Activated T-helper 1 cell treated with anti-CD3 and anti-CD28 coated beads, Interleukin-2, amount 50 U/mL, for 16 hours (primary cell): ENCODE results near the gene MCRS1.

Source experiments
- DNase-seq, 2 donors: peaks; one replicate each; pipeline ENCODE4 v3.0.0-alpha.2; 2020; ENCODE audit warnings: low read depth in 1 of 2, low spot score in 1 of 2

Gene MCRS1

GRCh38 chr12:49582850-49583249, 14.9 kb upstream of the MCRS1 start:
- no peak for DNase-seq

DNA sequence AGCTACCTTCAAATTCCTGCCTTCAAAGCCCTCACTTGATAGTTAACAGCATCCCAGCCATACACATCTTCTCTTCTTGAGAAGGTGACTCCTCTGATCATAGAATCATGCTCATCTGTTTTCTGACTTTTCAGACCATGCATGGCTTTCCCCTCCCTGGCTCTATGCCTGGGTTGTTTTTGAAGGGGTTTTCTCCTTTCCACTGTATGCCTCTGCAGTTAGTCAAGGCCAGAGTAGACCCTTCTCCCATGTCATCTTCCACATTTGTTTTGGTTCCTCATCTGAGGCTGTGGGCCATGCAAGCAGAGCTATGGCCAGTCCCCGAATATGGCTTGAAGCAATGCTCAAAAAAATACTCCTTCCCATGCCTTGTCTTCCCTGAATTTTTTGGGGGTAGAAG, 14.3 kb upstream of the MCRS1 start:
- no peak for DNase-seq

DNA sequence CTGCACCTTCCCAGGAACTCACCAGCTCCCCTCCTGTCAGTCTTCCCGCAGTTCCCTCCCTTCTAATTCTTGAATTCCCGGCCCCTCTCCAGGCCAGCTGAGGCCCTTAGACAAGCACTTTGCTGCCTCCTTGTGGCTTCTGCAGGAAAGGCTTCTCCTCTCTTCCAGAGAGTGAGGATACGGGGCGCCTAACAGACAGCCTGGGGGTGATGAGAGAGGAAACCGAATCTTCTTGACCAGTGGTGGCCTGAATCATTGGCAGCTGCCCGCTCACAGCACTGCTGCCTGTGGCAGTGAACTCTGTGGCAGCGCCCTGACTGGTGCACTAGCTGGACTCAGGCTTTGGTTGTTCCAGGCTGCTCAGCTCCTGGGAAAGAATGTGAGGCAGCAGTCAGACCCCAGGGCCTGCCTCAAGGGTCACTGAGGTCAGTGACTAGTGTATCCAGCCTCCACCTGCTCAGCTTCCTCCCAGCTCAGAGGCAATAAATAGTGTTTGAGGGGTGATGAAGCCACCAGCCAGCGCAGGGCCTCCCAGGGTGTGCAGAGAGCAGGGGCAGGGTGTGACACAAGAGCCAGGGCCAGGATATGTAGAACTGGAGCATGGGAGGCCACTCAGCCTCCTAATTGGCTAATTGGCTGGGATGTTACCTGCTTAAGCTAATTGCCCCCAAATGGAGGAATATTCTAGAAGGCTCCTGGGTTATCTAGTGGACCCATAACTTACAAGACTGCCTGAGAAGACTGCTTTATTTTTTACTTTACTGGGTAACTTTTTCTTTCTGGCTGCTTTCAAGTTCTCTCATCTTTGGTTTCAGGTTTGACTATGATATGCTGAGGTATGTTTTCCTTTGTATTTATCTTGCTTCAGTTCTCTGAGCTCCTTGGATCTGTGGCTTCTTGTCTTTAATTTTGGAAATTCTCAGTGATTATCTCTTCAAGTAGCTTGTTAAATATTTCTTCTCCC, 12.9 kb upstream of the MCRS1 start:
- DNase-seq: peak in 1 of 2 donors; percentile 22

DNA sequence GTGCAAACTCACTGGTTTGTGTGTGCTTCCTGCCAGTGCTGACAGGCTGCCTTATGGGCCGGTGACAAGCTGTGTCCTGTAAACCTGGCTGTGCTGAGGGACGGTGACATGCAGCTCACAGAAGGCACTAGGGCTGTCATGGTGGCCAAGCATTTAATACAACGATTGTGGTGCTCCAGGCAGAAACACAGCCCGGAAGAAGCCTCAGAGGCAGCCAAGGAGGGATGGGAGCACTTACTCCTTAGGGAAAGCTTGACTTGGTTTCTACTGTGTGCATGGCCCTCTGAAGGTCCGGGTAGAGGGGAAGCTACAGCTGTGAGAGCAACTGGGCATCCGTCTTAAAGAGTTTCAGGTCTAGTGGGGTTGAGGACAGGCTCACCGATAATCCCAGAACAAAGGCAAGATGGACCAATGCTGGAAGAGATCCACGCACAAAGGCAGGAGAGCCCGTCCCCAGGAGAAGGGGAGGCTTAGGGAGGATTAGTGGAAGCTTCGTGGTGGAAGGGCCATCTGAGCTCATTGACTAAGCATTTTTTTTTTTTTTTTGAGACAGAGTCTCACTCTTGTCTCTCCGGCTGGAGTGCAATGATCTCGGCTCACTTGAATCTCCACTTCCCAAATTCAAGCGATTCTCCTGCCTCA, 10.7 kb upstream of the MCRS1 start:
- DNase-seq: no peak

GRCh38 chr12:49577589-49578315, 9.8 kb upstream of the MCRS1 start:
- DNase-seq: no peak

GRCh38 chr12:49568442-49569162, 660 bp upstream of the MCRS1 start:
- DNase-seq: no peak

DNA sequence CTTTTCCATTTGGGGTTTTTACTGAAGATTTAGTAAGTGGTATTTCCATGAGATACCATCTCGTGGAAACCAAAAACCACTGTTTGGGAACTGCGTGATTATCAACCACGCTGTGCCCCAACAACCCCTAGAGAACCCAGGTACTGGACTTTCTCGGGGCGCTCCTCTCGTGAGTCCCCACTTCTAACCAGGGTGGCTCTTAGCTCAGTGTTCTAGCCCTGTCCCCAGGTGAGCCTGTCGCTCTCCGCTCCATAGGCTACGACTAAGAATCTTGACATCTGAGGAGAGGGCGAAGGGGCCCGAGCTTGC, 686 bp downstream of the MCRS1 start:
- DNase-seq: no peak

- no peak for DNase-seq
Observed at GRCh38 chr12:49566361-49566760, 1.6 kb downstream of the MCRS1 start.

DNA sequence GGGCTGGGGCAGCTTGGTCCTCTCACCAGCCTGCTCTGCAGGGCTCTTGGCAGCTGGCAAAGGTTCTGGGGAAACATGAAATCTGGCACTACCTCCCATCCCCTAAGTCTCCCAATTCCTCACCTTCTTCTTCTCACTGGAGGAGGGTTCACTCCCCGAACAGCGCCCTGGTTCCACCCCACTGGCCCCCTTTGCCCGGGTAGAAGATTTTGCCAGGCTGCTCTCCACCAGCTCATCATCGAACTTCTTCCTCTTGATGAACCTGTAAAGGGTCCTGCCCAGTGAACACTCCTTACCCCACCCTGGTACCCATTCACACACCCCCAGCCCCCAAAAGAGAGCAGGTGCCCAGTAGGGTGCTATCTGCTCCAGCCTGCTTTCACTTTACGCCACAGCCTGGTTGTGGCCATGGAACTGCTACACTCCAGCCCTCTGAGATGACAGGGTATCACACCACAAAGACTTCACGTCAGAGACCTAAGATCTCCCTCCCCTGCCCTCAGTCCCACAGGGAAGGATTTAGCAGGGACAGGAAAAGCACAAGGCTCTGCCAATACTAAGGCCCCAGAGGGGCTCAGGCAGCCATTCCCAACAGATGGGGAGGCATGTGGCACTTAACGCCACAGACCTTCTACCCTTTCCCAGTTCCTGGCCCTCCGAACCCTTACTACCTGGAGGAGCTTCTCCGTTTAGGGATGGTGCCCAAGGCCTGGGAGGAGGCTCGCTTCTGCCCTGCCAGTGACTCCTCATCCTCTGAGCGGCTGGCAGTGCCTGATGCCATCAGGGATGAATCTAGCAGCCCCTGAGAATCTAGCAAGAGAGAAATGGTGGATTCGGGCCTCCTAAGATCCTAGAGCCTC, 2.3 kb downstream of the MCRS1 start:
- no peak for DNase-seq

DNA sequence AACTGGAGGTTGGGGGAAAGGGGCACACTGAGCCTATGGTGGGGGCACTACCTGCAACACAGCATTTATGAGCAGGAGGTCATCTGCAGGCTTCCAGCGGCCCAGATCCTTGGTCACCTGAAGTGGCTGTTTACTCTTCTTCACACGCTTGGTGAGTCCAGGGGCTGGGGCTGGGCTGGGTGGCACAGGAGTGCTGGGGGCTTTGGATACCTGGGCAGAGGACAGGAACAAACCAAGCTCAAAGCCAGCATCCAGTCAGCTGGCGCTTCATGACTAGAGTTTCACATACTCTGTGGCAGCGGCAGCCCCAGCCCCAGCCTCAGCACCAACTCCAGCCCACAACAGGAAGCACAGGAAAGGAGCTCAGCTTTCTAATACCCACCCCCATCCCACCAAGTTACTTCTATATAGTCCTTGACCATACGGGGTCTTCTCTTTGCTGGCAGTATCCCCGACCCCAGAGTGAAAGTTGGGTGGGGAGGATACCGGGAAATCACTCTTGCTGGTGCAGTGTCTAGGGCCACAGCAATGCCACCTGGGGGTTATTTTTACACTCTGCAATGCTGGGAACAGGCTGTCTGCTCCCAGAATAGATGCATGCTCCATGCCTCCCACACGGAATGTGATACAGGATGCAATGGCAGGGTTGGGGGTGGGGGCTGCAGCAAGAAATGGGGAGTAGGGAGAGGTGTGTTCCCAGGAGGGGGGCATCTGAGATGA, 3.1 kb downstream of the MCRS1 start:
- DNase-seq: no peak

GRCh38 chr12:49563951-49564685, 3.8 kb downstream of the MCRS1 start:
- no peak for DNase-seq

DNA sequence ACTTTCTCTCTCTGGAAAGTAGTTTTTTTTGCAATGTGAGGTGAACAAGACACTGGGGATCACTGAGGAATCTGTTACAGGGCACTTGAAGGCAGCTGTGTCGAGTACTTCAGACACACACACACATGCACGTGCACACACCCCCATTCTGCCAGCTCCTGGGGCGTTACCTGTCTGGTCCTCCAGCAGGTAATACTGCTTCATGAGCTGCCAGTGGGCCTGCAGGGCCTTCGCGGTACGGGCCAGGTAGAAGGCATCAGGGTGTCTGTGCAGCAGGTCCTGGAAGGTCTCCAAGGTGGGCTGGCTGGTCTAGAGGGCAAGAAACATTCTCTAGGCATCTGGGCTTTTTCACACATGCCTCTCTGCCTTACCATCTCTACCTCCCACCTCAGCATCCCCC, 5.1 kb downstream of the MCRS1 start:
- DNase-seq: no peak

DNA sequence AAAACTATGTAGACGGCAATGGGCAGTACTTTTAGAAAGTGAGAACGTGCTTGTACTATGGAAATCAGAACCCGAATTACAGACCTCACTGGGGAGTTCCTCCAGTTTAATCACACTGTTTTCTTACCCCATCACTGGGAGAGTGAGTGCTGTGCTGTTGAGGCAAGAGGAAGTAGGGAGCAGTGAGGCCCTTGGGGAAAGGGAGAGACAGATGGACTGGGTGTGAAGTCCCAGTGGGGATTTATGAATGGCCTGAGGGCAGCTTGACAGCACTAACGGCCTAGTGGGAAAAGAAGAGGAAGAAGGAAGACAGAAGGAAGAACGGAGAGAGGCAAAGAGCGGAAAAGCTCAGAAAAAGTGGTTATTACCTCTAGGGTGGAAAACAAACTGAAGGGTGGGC, 5.7 kb downstream of the MCRS1 start:
- no peak for DNase-seq

DNA sequence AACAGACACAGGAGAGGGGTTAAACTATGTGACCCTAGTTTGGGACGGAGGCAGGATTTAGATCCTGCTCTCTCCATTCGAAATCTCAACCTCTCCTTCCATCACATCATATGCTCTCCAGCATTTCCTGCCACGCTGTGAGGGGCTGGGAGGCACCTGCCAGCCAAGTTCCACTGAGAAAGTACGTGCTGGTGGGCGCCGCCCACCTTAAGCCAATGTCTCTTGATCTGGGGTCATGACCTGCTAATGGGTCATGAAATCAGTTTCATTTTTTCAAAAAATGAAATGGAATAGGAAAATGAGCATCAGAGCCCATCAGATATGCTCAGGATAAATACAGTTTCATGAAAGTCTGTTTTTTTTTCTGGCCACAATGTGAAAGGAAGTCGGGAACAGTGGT, 7.2 kb downstream of the MCRS1 start:
- DNase-seq: no peak

DNA sequence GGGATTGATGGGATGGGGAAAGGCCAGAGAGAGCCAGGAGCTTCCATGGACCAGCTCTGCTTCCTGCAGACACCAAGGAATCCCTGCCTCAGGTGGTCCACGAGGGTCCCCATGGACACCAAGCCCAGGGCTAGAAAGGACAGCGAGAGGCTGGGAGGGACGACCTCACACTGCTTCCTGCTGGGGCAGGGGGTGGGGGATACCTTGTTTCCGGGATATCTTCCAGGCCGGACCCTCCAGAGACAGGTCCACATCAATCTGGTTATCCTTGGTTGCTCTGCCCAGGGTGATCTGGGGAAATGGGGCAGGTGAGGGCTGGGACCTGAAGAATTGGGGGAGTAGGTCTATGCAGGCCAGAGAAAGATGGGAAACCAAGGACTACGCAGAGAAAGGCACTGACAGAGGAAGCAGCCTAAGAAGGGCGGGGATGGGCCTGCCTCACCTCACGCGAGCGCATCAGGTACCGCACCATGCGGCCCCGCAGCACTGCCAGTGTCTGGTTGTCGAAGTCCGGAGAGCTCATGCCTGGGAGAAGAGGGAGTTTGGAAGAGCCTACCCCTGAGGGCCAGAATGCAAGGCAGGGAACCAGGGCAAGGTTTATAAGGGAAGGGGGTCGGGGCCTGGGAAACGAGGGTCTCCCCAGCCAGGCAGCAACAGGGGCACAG, 8.8 kb downstream of the MCRS1 start:
- DNase-seq: no peak

GRCh38 chr12:49558526-49558925, 9.4 kb downstream of the MCRS1 start:
- no peak for DNase-seq

GRCh38 chr12:49557917-49558215, 10.1 kb downstream of the MCRS1 start:
- no peak for DNase-seq

DNA sequence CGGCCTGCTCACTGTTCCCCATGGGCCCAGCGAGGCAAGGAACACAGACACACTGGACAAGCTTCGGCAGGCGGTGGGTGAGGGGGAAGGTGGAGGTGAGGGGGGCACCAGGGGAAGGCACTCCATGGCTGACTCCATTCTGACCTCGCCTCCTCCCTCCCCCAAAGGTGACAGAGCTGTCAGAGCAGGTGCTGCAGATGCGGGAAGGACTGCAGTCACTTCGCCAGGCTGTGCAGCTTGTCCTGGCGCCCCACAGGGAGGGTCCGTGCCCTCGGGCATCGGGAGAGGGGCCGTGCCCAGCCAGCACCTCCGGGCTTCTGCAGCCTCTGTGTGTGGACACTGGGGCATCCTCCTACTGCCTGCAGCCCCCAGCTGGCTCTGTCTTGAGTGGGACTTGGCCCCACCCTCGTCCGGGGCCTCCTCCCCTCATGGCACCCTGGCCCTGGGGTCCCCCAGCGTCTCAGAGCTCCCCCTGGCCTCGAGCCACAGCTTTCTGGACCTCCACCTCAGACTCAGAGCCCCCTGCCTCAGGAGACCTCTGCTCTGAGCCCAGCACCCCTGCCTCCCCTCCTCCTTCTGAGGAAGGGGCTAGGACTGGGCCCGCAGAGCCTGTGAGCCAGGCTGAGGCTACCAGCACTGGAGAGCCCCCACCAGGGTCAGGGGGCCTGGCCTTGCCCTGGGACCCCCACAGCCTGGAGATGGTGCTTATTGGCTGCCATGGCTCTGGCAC, 10.6 kb downstream of the MCRS1 start:
- no peak for DNase-seq
